DMS53 treated with DMSO at 0.1 percent for 48 hours (cell line): ENCODE measurements around the gene PITRM1.

ENCODE experiments used
- DNase-seq: peaks from one replicate; lab custom pipeline; 2025; ENCODE audit not compliant: unreplicated experiment; lab: John Stamatoyannopoulos, UW

The PITRM1 gene

DNA sequence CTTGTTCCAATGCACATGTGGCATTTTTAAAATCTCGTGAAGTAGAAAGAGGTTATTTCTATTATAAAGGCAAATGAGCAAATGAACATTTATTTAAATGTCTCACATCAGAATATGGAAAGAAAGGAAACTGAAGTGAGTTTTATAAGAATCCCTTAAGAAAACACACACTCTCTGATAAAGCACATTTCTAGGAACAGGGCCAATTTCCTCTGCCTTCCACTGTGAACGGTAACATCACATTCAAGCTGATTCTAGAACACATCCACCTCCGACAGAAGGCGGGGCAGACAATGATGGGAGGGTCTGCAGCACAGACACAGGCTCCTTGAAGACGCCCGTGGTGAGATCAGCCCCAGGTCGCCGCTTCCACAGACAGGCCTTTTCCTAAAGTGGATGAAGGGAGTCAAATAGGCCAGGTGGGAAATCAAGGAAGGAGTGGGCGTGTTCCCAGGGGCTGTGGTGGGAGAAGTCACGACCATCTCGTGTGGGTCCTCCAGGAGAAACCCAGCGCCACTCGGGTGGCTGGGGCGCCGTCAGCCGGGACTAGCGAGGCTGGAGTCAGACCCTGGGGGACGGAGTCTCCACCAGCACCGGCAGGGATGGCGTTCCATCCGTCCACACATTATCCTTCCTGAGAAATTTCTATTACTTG is 31.1 kb downstream of the PITRM1 start:
- DNase-seq, result no peak

DNA sequence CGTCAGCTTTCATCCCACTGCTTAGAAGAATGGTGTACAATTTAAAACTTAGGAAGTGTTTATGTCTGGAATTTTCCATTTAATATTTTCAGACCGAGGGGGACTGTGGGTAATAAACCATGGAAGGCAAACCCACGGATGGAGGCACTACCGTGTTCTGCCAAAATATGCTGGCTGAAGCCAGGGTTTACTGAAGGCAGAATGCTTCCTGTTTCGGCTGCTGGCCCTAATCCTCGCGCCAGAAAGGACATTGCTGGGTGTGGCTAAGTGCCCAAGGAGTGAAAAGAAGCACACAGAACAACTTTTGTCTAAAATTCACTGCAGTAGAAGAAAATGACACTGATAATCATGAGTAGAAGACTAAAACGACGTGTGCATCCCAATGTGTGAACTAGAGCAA is 32.3 kb downstream of the PITRM1 start:
- DNase-seq, result no peak

GRCh38 chr10:3139216-3139910 is 33.2 kb downstream of the PITRM1 start:
- DNase-seq, result no peak

DNA sequence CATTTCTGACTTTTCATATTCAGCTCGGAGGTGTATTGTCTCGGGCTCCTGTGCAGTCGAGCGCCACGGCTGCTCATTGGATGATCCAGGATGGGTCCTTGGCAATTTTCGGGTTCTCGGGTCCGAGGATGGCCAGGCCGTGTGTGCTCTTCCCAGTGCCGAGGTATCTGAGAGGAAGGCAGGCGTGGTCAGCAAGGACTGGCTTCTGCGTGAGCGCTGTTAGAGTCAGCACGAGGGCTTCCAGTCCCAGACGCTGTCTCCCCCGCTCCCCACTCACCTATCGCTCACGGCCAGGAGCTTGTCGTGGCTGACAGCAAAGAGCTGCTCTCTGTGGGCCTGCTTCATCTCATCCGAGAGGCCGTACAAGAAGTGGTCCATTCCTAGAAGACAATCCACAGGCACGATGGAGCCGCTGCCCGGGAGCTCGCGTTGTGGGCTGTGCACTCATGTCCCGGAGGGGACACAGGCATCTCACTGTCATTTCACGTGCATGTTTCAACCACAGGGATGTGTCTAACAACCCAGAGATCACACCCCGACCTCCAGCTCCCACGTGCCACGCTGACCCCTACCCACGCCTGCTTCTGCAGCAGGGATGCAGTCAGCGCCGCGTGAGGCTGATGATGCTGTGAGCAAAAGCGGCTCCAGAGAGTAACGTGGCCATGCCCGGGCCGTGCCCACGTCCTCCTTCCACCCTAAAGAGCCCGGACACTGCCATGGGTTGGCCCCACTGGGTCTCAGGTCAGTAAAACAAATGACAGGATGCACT is 34.4 kb downstream of the PITRM1 start:
- no peak for DNase-seq

- DNase-seq, result no peak
These were observed 35.6 kb downstream of the PITRM1 start for GRCh38 chr10:3136763-3137611.

- no peak for DNase-seq
These were observed 36.2 kb downstream of the PITRM1 start for GRCh38 chr10:3136336-3136735.

- no peak for DNase-seq
These were observed 37.6 kb downstream of the PITRM1 start for GRCh38 chr10:3135006-3135405.

DNA sequence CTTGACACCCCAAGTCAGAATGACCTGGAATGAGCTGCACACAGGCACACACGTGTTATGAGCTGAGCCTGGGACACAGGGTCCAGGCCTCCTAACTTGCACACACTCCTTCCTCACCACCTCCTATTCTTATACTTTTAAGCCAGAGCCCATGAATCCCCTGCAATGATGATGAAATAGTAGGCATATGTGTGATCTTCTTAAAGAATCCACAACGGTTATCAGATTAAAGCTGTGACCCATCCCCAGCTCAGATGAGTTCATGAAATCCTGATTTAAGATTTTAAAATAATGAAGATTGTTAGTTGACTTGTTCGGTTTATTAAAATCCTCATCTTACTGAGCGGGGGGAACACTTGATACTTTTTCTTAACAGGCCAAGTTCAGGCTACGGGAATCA is 38.6 kb downstream of the PITRM1 start:
- no peak for DNase-seq

GRCh38 chr10:3132036-3133025 is 40.3 kb downstream of the PITRM1 start:
- DNase-seq, result no peak

GRCh38 chr10:3131098-3131497 is 41.5 kb downstream of the PITRM1 start:
- peak; percentile 94 for DNase-seq

DNA sequence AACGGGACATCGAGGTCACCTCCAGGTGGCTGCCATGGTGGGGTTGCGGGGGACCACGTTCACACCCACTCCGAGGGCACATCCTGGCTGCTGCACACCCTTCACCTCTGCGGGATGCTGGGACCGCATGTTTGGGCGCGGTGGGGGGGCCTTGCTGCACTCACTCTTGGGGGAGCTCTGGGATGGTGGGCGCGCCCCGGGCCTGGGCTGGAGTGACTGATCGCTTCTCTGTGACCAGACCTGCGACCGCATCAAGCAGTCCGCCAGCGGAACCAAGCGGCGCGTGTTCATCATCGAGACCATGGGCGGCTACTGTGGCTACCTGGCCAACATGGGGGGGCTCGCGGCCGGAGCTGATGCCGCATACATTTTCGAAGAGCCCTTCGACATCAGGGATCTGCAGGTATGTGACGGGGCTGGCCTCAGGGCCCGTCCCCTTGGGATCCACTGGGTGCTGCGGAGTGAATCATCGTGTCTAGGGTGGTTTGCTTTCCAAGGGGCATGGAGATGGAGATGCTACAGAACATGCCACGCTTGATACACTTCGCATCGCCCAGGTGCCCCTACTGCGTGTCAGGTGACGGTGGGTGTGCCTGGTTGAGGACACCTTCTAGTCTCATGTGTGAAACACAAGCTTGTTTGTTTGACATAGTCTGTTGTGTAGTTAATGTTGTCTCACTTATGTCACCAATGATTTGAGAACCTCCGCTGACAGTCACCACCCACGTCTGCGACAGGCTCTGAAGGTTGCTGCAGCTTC is 42.8 kb downstream of the PITRM1 start:
- DNase-seq, result no peak

GRCh38 chr10:3128379-3129130 is 44.0 kb downstream of the PITRM1 start:
- no peak for DNase-seq

DNA sequence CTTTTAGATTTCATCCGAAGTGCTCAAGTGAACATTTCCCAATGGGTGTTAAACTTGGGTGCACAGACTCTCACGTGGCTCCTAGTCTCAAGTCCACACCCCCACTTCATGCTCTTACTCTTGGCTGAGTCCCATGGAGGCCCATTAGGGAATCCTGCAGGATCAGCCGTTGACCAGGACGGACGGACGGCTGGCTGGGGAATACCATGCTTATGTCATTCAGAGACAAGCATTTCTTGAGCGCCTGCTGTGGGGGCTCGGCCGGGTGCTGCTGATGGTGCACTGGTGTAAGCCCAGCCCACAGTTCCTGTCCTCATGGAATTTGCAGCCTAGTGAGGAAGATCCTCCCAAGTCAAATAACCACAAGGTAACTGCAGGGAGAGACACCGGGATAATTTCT is 44.7 kb downstream of the PITRM1 start:
- no peak for DNase-seq

GRCh38 chr10:3126741-3127346 is 45.7 kb downstream of the PITRM1 start:
- DNase-seq, result peak; percentile 82

GRCh38 chr10:3126249-3126648 is 46.3 kb downstream of the PITRM1 start:
- DNase-seq, result no peak

GRCh38 chr10:3125527-3126170 is 46.9 kb downstream of the PITRM1 start:
- DNase-seq, result no peak

- DNase-seq, result no peak
These were observed 48.0 kb downstream of the PITRM1 start for GRCh38 chr10:3124412-3125175.
